Measurements from ENCODE around the gene ADAMTS16.
A peak's percentile ranks its signal among the peaks of the same experiment; 100 is the strongest.

ADAMTS16 gene

GRCh38 chr5:5330728-5331452, 190.8 kb downstream of the ADAMTS16 start:
- H3K4me3 ChIP-seq (ENCODE audit: low read depth, low read length), result no peak overlapping the region
- TF ChIP-seq CTCF (IDR thresholded peaks at IDR 0.05; ENCODE audit: low read depth, low read length), result no peak

- no peak for TF ChIP-seq CTCF (IDR thresholded peaks at IDR 0.05; ENCODE audit: low read depth, low read length)
- H3K4me3 ChIP-seq (ENCODE audit: low read depth, low read length), result no peak overlapping the region
Observed at GRCh38 chr5:5331848-5332247, 191.7 kb downstream of the ADAMTS16 start.

- no peak for TF ChIP-seq CTCF (IDR thresholded peaks at IDR 0.05; ENCODE audit: low read depth, low read length)
Observed at GRCh38 chr5:5332287-5332686, 192.2 kb downstream of the ADAMTS16 start.

GRCh38 chr5:5335107-5335506, 195.0 kb downstream of the ADAMTS16 start:
- TF ChIP-seq CTCF (IDR thresholded peaks at IDR 0.05; ENCODE audit: low read depth, low read length), result no peak
- H3K4me3 ChIP-seq (ENCODE audit: low read depth, low read length), result no peak overlapping the region

More at GRCh38 chr5:5332287-5332686, 192.2 kb downstream of the ADAMTS16 start:
- no peak overlapping the region for H3K4me3 ChIP-seq (ENCODE audit: low read depth, low read length)

GRCh38 chr5:5335700-5336264, 195.7 kb downstream of the ADAMTS16 start:
- no peak for TF ChIP-seq CTCF (IDR thresholded peaks at IDR 0.05; ENCODE audit: low read depth, low read length)
- H3K4me3 ChIP-seq (ENCODE audit: low read depth, low read length), result no peak overlapping the region

GRCh38 chr5:5339257-5339656, 199.1 kb downstream of the ADAMTS16 start:
- no peak for TF ChIP-seq CTCF (IDR thresholded peaks at IDR 0.05; ENCODE audit: low read depth, low read length)
- H3K4me3 ChIP-seq (ENCODE audit: low read depth, low read length), result no peak overlapping the region

- peak; percentile 26; the same call in 1 of the 2 replicates for TF ChIP-seq CTCF (IDR thresholded peaks at IDR 0.05; ENCODE audit: low read depth, low read length)
Observed at GRCh38 chr5:5340206-5340729, 200.1 kb downstream of the ADAMTS16 start.

More at GRCh38 chr5:5340206-5340729, 200.1 kb downstream of the ADAMTS16 start:
- no peak overlapping the region for H3K4me3 ChIP-seq (ENCODE audit: low read depth, low read length)

All from WI38 (cell line).